ENCODE measurements around the gene UBE2G1.

The UBE2G1 gene

GRCh38 chr17:4333041-4333440 is 33.4 kb downstream of the UBE2G1 start:
- no peak for DNase-seq

- peak in 1 of 2 experiments; percentile 34 for DNase-seq
These were observed 34.0 kb downstream of the UBE2G1 start for GRCh38 chr17:4332296-4332970.

- DNase-seq = no peak
These were observed 34.9 kb downstream of the UBE2G1 start for GRCh38 chr17:4331614-4332013.

GRCh38 chr17:4329838-4330237 is 36.6 kb downstream of the UBE2G1 start:
- peak; percentile 67 to 82 for DNase-seq

GRCh38 chr17:4327606-4328005 is 38.9 kb downstream of the UBE2G1 start:
- DNase-seq = peak; percentile 77 to 89

GRCh38 chr17:4326608-4327007 is 39.9 kb downstream of the UBE2G1 start:
- DNase-seq = no peak

GRCh38 chr17:4326112-4326511 is 40.4 kb downstream of the UBE2G1 start:
- DNase-seq = no peak

GRCh38 chr17:4324463-4324862 is 42.0 kb downstream of the UBE2G1 start:
- no peak for DNase-seq

GRCh38 chr17:4319221-4319620 is 47.3 kb downstream of the UBE2G1 start:
- DNase-seq = no peak

GRCh38 chr17:4318596-4318995 is 47.9 kb downstream of the UBE2G1 start:
- no peak for DNase-seq

GRCh38 chr17:4318186-4318585 is 48.3 kb downstream of the UBE2G1 start:
- DNase-seq = no peak

GRCh38 chr17:4317610-4318009 is 48.9 kb downstream of the UBE2G1 start:
- no peak for DNase-seq

- no peak for DNase-seq
These were observed 49.8 kb downstream of the UBE2G1 start for GRCh38 chr17:4316648-4317047.

- no peak for DNase-seq
These were observed 51.9 kb downstream of the UBE2G1 start for GRCh38 chr17:4314618-4315017.

GRCh38 chr17:4314179-4314578 is 52.3 kb downstream of the UBE2G1 start:
- no peak for DNase-seq

- DNase-seq = no peak
These were observed 53.0 kb downstream of the UBE2G1 start for GRCh38 chr17:4313221-4314114.

GRCh38 chr17:4310354-4311060 is 56.0 kb downstream of the UBE2G1 start:
- DNase-seq = no peak

- no peak for DNase-seq
These were observed 56.6 kb downstream of the UBE2G1 start for GRCh38 chr17:4309897-4310296.

- DNase-seq = no peak
These were observed 59.1 kb downstream of the UBE2G1 start for GRCh38 chr17:4307179-4307930.

GRCh38 chr17:4305224-4305623 is 61.3 kb downstream of the UBE2G1 start:
- no peak for DNase-seq

- DNase-seq = peak in 1 of 2 experiments; percentile 58
These were observed 62.0 kb downstream of the UBE2G1 start for GRCh38 chr17:4304417-4305027.

- no peak for DNase-seq
These were observed 65.4 kb downstream of the UBE2G1 start for GRCh38 chr17:4301066-4301465.

Data from SW 1271 (cell line).